Measurements from ENCODE around the gene KCNG4. TPM values are rescaled to one million over a fixed set of nuclear protein-coding genes. Genes with fewer than 3 reads are reported as not detected.
A peak's percentile ranks its signal among the peaks of the same experiment; 100 is the strongest.

KCNG4 gene
- polyA plus RNA-seq, 3 donors: not detected

DNA sequence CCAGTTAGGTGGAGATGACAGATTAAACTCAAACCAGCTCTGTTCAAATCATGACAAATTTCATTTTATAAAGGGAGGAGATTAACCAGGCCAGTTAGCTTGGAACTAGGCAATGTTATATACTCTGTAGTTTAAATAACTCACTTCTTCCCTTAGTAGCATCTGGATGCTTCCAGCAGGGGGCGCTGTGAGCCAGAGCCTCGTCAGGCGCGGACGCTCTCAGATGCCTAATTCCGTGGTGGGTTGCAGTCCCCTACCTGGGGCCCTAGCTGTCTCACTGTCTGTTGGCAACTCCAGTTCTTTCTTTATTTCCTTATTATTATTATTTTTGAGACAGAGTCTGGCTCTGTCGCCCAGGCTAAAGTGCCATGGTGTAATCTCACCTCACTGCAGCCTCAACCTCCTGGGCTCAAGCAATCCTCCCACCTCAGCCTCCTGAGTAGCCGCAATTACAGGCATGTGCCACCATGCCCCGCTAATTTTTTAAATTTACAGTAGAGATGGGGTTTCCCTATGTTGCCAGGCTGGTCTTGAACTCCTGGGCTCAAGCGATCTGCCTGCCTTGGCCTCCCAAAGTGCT lies 37.5 kb upstream of the KCNG4 start:
- Histone ChIP-seq H3K9ac (ENCODE audit: insufficient read depth, low read length, poor library complexity, severe bottlenecking) (no peak overlapping the region), H3K4me3 (replicated peaks in 1 of 3; ENCODE audit: low read depth in 2 of 3, low read length in 3 of 3) (no peak overlapping the region), H3K4me1 (ENCODE audit: control insufficient read depth in 1 of 2, insufficient read depth in 2 of 2, low read length in 2 of 2) (no peaks in the 10 kb centered on the region), H3K79me2 (ENCODE audit: insufficient read depth, low read length) (no peaks in the 10 kb centered on the region), H3K27ac (ENCODE audit: low read depth in 1 of 2, low read length in 2 of 2) (no peak overlapping the region), H3K4me2 (replicated peaks; ENCODE audit: extremely low read depth, low read length, poor library complexity, severe bottlenecking) (no peak overlapping the region), H3K9me3 (replicated peaks in 1 of 2; ENCODE audit: control insufficient read depth in 1 of 2, insufficient read depth in 1 of 2, low read length in 2 of 2) (no peaks in the 10 kb centered on the region), H2AFZ (ENCODE audit: insufficient read depth, low read depth, low read length, poor library complexity, severe bottlenecking) (no peak overlapping the region), H3K36me3 (replicated peaks in 1 of 2; ENCODE audit: control insufficient read depth in 1 of 2, insufficient read depth in 2 of 2, low read length in 2 of 2) (no peaks in the 10 kb centered on the region), H4K20me1 (ENCODE audit: insufficient read depth, low read length) (no peaks in the 10 kb centered on the region), H3K27me3 (ENCODE audit: control insufficient read depth in 2 of 2, insufficient read depth in 2 of 2, low read length in 2 of 2) (no peaks in the 10 kb centered on the region)
- Mint-ChIP-seq H3K27me3 (ENCODE audit: low read depth in 3 of 3) (peaks cover 2 to 10% (median 3%) of the 10 kb centered on the region in 3 donors), H3K4me3 (no peak overlapping the region), H3K27ac (no peak overlapping the region), H3K9me3 (no peaks in the 10 kb centered on the region), H3K4me1 (no peaks in the 10 kb centered on the region), H3K36me3 (no peaks in the 10 kb centered on the region)
- peak; percentile 30 to 60 (median 54) for DNase-seq
- peak; percentile 93 for TF ChIP-seq CTCF (IDR thresholded peaks at IDR 0.05)
- WGBS (ENCODE audit: insufficient coverage): 2% methylated on average over 6 of the region's 10 CpGs
- intact Hi-C loops (cut with micrococcal nuclease): loop anchor here (5.0 to 10.0 kb wide), 4 partner anchors 205 to 447 kb away; partner anchors contain the start of gene MEAK7 (in 1 of the 2)

GRCh38 chr16:84275585-84276151 lies 35.9 kb upstream of the KCNG4 start:
- no peaks in the 10 kb centered on the region for H3K4me1 ChIP-seq (ENCODE audit: control insufficient read depth in 1 of 2, insufficient read depth in 2 of 2, low read length in 2 of 2)
- no peak overlapping the region for H3K4me2 ChIP-seq (replicated peaks; ENCODE audit: extremely low read depth, low read length, poor library complexity, severe bottlenecking)
- no peaks in the 10 kb centered on the region for H3K79me2 ChIP-seq (ENCODE audit: insufficient read depth, low read length)
- no peaks in the 10 kb centered on the region for H4K20me1 ChIP-seq (ENCODE audit: insufficient read depth, low read length)
- no peak overlapping the region for H2AFZ ChIP-seq (ENCODE audit: insufficient read depth, low read depth, low read length, poor library complexity, severe bottlenecking)
- no peaks in the 10 kb centered on the region for H3K9me3 ChIP-seq (replicated peaks in 1 of 2; ENCODE audit: control insufficient read depth in 1 of 2, insufficient read depth in 1 of 2, low read length in 2 of 2)
- peak overlapping the region in 1 of 7 donors; percentile 57 for H3K27ac Mint-ChIP-seq
- no peaks in the 10 kb centered on the region for H3K36me3 Mint-ChIP-seq
- H3K27ac ChIP-seq (ENCODE audit: low read depth in 1 of 2, low read length in 2 of 2): no peak overlapping the region
- H3K4me3 ChIP-seq (replicated peaks in 1 of 3; ENCODE audit: low read depth in 2 of 3, low read length in 3 of 3): no peak overlapping the region
- H3K9me3 Mint-ChIP-seq: no peaks in the 10 kb centered on the region
- H3K27me3 ChIP-seq (ENCODE audit: control insufficient read depth in 2 of 2, insufficient read depth in 2 of 2, low read length in 2 of 2): no peaks in the 10 kb centered on the region
- intact Hi-C loops (cut with micrococcal nuclease): loop anchor here (5.0 to 10.0 kb wide), 4 partner anchors 207 to 449 kb away; partner anchors contain the start of gene MEAK7 (in 1 of the 2)
- H3K9ac ChIP-seq (ENCODE audit: insufficient read depth, low read length, poor library complexity, severe bottlenecking): no peak overlapping the region
- H3K36me3 ChIP-seq (replicated peaks in 1 of 2; ENCODE audit: control insufficient read depth in 1 of 2, insufficient read depth in 2 of 2, low read length in 2 of 2): no peaks in the 10 kb centered on the region
- WGBS (ENCODE audit: insufficient coverage): 98% methylated on average over 4 of the region's 6 CpGs
- H3K27me3 Mint-ChIP-seq (ENCODE audit: low read depth in 3 of 3): peaks cover 0 to 6% (median 3%) of the 10 kb centered on the region in 3 donors
- TF ChIP-seq CTCF (IDR thresholded peaks at IDR 0.05): no peak
- H3K4me1 Mint-ChIP-seq: no peaks in the 10 kb centered on the region
- H3K4me3 Mint-ChIP-seq: no peak overlapping the region
- DNase-seq: no peak
